Measurements from ENCODE around the gene KISS1.

The KISS1 gene

DNA sequence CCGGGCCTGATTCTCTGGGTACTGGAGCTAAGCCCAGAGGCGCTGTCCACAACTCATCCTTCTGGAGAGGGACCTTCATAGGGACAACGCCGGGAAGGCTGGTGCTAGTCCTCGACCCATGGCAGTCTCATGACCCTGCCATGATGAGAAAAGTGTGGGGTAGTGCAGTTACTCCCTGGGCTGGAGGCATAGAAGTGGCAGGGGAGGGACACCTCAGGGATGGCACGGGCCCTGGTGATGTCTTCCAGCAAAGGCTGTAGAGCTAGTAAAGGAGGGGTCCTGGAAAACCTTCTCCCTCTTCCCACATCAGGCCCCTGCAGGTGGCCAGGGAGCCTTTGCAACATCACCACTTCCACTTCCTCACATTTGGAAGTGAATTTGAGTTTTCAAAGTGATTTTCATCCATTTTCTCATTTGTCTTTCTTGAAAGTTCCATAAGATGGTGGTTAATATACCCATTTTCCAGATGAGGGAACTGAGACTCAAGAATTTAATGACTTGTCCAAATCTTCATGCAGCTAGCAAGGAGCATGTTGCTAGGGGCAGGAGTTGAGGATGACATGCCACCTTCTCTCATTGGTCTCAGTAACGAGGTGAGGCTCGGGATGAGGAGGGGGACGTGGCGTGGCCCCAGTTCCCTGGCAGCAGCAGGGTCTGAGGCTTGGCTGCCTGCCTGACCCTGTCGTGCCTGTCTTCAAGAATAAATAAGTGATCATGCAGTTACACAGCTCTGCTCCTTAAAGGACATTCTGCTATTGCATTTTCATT, 20.8 kb upstream of the KISS1 start:
- no peak for DNase-seq

DNA sequence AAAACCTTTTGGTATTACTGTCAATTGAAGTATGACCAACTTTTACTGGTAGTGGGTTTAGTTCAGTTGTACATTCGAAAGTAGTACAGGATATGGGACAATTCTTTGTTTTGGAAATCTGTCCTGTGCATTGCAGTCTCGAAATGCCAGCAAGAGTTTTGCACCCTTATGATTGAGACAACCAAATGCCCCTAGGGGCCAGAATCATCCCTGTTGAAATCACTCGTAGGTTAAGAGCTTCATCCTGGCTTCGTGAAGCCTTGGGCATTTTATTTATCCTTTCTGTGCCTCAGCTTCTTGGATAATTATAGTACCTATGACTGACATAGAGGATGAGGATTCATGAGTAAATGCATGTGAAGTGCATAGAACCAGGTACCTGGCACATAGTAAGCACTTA, 19.9 kb upstream of the KISS1 start:
- no peak for DNase-seq

- no peak for DNase-seq
These were observed 17.7 kb upstream of the KISS1 start, which contains the start of gene GOLT1A for GRCh38 chr1:204213668-204214662. Gene GOLT1A (minus strand): TSS chr1:204213988. CDS start chr1:204213906, 82 bp downstream.

DNA sequence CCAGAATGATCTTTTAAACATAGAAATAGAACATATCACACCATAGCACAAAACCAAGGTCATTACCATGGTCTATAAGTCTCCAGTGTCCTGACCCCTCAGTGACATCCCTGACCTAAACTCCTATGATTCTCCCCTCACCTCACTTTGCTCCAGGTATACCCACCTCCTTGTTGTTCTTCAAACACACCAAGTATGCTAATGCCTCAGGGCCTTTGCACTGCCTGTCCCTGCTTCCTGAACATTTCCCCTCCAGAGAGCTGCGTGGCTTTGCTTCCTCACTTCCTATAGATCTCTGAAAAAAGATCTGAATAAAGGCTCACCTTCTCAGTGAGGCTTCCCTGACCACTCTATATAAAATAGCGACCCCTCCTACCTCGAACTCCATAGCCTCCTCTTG, 16.4 kb upstream of the KISS1 start:
- DNase-seq: no peak

DNA sequence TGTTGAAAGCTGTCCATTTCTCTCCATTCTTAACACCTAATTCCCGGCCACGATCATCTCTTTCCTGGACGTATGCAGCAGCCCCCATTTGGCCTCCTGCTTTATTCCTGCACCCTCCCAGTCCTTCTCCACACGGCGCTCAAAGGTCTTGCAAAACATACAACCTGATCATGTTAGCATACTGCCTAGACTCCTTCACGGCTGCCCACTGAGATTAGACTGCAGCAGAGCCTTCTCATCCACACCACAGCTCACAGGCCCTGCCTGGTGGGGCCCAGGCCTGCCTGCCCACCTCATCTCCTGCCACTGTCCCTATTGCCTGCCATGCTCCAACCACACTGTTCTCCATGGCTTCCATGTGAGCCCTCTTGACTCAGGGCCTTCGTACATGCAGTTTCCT, 14.8 kb upstream of the KISS1 start:
- DNase-seq: no peak

- peak; percentile 38 for DNase-seq
These were observed 10.9 kb upstream of the KISS1 start for GRCh38 chr1:204207136-204207616.

- no peak for DNase-seq
These were observed 9.8 kb upstream of the KISS1 start for GRCh38 chr1:204206121-204206520.

- DNase-seq: no peak
These were observed 9.2 kb upstream of the KISS1 start for GRCh38 chr1:204205486-204205885.

- no peak for DNase-seq
These were observed 8.7 kb upstream of the KISS1 start for GRCh38 chr1:204204944-204205343.

DNA sequence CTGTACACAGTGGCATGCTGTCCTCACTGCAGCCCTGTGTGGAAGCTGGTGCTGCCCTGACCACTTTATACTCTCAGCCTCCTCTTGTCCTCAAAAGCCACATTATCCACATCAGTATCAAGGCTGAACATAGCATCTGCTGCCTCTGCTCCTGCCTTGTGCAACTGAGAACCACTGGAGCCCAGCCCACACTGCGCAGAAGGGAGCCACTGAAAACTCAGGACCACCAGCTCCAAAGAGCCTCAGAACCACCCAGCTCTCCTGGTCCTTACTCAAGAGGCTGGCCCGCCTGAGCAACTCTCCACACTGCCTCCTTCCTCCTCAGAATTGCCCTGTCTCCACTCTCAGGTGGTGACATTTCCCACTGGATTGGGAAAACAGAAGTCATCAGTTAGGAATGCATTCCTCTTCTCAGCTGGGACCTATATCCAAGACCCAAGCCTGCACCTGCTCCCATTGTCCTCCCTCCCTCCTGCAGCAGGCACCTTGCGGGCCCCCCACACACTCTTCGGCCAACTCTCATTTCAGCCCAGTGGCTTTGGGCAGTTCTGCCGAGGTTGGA, 7.0 kb upstream of the KISS1 start:
- no peak for DNase-seq

- DNase-seq: no peak
These were observed 6.2 kb upstream of the KISS1 start for GRCh38 chr1:204202481-204202880.

- no peak for DNase-seq
These were observed 5.2 kb upstream of the KISS1 start for GRCh38 chr1:204201348-204202040.

DNA sequence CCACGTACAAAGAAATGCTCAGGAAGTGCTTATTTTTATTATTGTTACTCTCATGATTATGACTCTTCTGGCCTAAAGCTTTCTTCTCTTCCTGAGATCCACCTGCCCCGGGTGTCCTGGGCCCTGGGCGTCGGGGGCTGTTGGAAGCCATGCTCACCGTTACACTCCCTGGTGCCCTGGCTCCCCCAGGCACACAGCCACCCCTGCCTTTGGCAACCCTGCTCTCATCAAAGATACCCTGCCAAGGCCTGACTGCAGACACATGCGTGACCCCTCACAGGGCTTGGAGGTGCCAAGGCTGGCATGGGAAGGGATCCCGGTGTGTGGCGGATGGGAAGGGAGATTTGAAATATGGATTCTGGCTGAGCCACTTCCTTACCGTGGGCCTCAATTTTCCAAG, 3.3 kb upstream of the KISS1 start:
- DNase-seq: no peak

- no peak for DNase-seq
These were observed 2.4 kb upstream of the KISS1 start for GRCh38 chr1:204198348-204199340.

DNA sequence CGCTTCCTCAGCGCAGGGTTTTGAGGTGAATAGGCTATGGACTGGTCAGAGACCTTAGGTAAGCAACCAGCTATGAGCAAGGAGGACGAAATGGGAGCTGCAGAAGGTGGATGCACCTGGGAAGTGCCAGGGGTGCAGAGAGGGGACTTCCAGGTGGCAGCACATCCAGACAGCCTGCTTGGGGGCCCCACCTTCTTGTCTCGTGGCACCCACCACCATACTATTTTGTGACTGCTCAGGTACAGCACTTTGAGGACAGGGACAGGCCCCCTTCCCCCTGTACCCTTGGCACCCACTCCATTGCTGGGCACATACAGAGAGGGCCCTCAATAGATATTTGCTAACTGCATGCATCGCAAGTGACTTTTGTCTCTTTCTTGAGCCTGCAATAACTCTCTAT, 777 bp upstream of the KISS1 start:
- no peak for DNase-seq

DNA sequence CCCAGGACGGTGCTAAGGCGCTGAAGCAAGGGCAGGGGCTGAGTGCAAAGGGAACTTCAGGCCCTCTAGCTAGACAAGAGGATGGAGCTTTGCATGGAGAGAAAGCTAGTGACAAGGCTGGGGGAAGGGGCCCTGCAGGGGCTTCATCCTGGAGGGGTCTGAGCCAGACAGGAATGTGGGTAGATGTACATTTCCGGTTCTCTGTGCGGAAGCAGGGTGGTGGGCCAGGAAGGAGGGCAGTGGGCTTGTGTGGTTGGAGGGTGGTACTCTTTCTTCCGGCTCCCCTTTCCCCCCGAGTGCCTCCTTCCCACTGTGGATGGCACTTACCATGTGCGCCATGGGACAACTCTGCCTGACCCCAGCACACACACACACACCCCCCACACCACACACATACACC, 1.5 kb downstream of the KISS1 start:
- no peak for DNase-seq

GRCh38 chr1:204194080-204194479, 2.2 kb downstream of the KISS1 start:
- no peak for DNase-seq

GRCh38 chr1:204192589-204193352, 3.5 kb downstream of the KISS1 start:
- DNase-seq: no peak

DNA sequence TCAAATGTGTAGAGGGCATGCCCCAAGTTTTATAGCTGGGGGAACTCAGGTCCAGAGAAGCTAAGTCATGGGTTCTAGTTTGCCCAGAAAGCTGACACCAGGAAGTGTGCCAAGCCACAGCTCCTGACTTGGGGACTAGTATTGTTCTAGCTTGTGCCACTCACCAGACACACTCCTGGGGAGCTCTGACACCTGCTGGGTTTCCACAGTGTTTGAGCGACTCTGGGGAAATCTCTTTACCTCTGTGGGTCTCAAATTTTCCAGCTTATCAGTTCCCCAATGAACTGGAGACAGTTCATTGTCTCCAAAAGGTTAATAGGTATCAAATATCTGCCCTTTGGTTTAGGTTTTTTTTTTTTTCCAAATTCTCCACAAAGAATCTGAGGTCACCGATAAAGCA, 4.2 kb downstream of the KISS1 start:
- no peak for DNase-seq

DNA sequence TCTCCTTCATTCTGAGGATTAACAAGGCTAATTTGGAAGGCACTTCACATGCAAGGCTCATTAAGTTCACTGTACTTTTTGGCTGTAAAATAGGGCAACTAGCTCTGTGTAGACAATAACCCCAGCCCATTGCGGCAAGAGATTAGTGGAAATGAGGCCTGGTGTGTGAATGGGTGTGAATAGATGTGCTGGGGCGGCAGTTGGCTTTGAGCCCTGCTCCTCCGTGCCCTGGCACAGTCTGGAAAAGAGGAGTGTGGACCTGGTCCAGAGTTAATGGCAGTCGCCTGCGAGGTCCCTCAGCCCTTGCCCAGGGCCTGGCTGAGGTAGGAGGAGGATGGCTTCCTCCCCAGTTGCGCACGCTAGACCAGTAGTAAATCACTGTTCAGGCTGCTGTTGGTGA, 4.8 kb downstream of the KISS1 start:
- no peak for DNase-seq

Data from CD4-positive, alpha-beta T cell treated with Interleukin-4 for 4 hours (primary cell).